Spleen (tissue), 7 donors: ENCODE measurements around the gene CREB3L2.

Source experiments
- CTCF ChIP-seq, 11 experiments: fragments of 200-600 bp in 7 of 11; fragments of 450-650 bp in 4 of 11; sonication (generic) in 4 of 11; IDR thresholded peaks in 8 of 11; conservative IDR thresholded peaks in 3 of 11; 1 replicate in 7 of 11; 2 replicates in 4 of 11; pipeline versions ENCODE4 v1.4.0 to v1.8.0; 2016 to 2021; ENCODE audit warnings: antibody characterized with exemption in 11 of 11, inconsistent platforms in 4 of 11, mild to moderate bottlenecking in 1 of 11
- POLR2A ChIP-seq, 3 donors: fragments of 450-650 bp; IDR thresholded peaks; one replicate each; pipeline ENCODE4 v1.5.1; 2017; ENCODE audit warnings: antibody characterized with exemption in 3 of 3, mild to moderate bottlenecking in 1 of 3
- POLR2AphosphoS5 ChIP-seq, 3 donors: sonication (generic); formaldehyde crosslinking; IDR thresholded peaks; one replicate each; pipeline ENCODE4 v1.5.1; 2017; ENCODE audit warnings: antibody characterized with exemption in 3 of 3
- donor health status: DM: no; HTN: no; CAD: no; lungs with moderate emphysema.
- donor health status: DM: no; HTN: no; CAD: no.
- donor health status: DM: no; HTN: no; CAD: no.

GRCh38 chr7:137838706-137839315, 163.1 kb downstream of the CREB3L2 start:
- no peak for TF ChIP-seq CTCF (IDR thresholded peaks at IDR 0.05 in 8 of 11, conservative IDR thresholded peaks at IDR 0.05 in 3 of 11)
- TF ChIP-seq POLR2A (IDR thresholded peaks at IDR 0.05): no peak
- TF ChIP-seq POLR2AphosphoS5 (IDR thresholded peaks at IDR 0.05): no peak
